Endodermal cell (in vitro differentiated cells): ENCODE results near the gene OR2T33. TPM values are rescaled to one million over a fixed set of nuclear protein-coding genes. Genes with fewer than 3 reads are reported as not detected.
A peak's percentile ranks its signal among the peaks of the same experiment; 100 is the strongest.
"Not testable (repeated sequence)": the region's sequence is repeated elsewhere in the genome, so short reads cannot be mapped to it uniquely, and the experiment has no call there.

Experiments
- DNase-seq: peaks from one replicate; pipeline ENCODE4 v3.0.0-alpha.2; 2017
- H3K27ac ChIP-seq: 2 replicates; pipeline ENCODE4 v1.5.1; 2013; ENCODE audit warnings: mild to moderate bottlenecking, low read depth, low read length, moderate library complexity
- H3K27me3 ChIP-seq: 2 replicates; pipeline ENCODE4 v1.6.1; 2013; ENCODE audit warnings: mild to moderate bottlenecking, low read length, moderate library complexity; ENCODE audit not compliant: insufficient read depth, control insufficient read depth, poor library complexity, severe bottlenecking
- H3K36me3 ChIP-seq: 2 replicates; pipeline ENCODE4 v1.7.0; 2013; ENCODE audit warnings: mild to moderate bottlenecking, low read length, moderate library complexity; ENCODE audit not compliant: control insufficient read depth, insufficient read depth
- H3K4me1 ChIP-seq: one replicate; pipeline ENCODE4 v1.7.0; 2013; ENCODE audit warnings: low read length; ENCODE audit not compliant: control insufficient read depth, insufficient read depth
- H3K4me3 ChIP-seq: 2 replicates; pipeline ENCODE4 v1.5.1; 2013; ENCODE audit warnings: mild to moderate bottlenecking, low read length, moderate library complexity
- H3K9ac ChIP-seq: 2 replicates; pipeline ENCODE4 v1.6.1; 2013; ENCODE audit warnings: mild to moderate bottlenecking, low read length, moderate library complexity; ENCODE audit not compliant: poor library complexity, severe bottlenecking; ENCODE audit errors: extremely low read depth
- H3K9me3 ChIP-seq: 2 replicates; pipeline ENCODE4 v1.6.1; 2013; ENCODE audit warnings: mild to moderate bottlenecking, low read length, moderate library complexity; ENCODE audit not compliant: control insufficient read depth
- H3K27ac Mint-ChIP-seq: 2 replicates; pipeline ENCODE4 v1.8.0; 2020; ENCODE audit warnings: mixed read lengths
- H3K27me3 Mint-ChIP-seq: 2 replicates; pipeline ENCODE4 v1.8.0; 2021; ENCODE audit warnings: mild to moderate bottlenecking, mixed read lengths; ENCODE audit not compliant: insufficient read depth
- H3K36me3 Mint-ChIP-seq: 2 replicates; pipeline ENCODE4 v1.8.0; 2020; ENCODE audit warnings: low read depth, mixed read lengths
- H3K4me1 Mint-ChIP-seq: 2 replicates; pipeline ENCODE4 v1.8.0; 2020; ENCODE audit warnings: mixed read lengths
- H3K4me3 Mint-ChIP-seq: 2 replicates; pipeline ENCODE4 v1.8.0; 2020; ENCODE audit warnings: mild to moderate bottlenecking, moderate library complexity, mixed read lengths
- H3K9me3 Mint-ChIP-seq: 2 replicates; pipeline ENCODE4 v1.8.0; 2020; ENCODE audit warnings: mild to moderate bottlenecking, mixed read lengths
- CTCF ChIP-seq: fragments of 200-600 bp; sonication (generic); conservative IDR thresholded peaks from 2 replicates; pipeline ENCODE4 v1.5.0; 2021; ENCODE audit warnings: antibody characterized with exemption, mild to moderate bottlenecking
- WGBS, 2 experiments: methylation state at CpG; one replicate each; pipeline versions ENCODE4 v1.1.5 to v1.1.7; 2013; ENCODE audit warnings: missing lambda C conversion rate in 2 of 2, mixed read lengths in 1 of 2; ENCODE audit not compliant: insufficient coverage in 1 of 2, insufficient read length in 1 of 2; 5-methylcytosine and 5-hydroxymethylcytosine counted together
- total RNA-seq, 2 donors: library from RNA; stranded (reverse); fragmentation: NEBNext Ultra II Directional in 1 of 2; extraction: Animal tissue kit (Norgen Biotek cat#: 25700) in 1 of 2; gene quantifications; 2 replicates in 1 of 2; 3 replicates in 1 of 2; pipeline ENCODE4 v1.2.1, GENCODE V29; 2021

Gene OR2T33
- total RNA-seq, 2 donors from 2014 or later, result not detected

DNA sequence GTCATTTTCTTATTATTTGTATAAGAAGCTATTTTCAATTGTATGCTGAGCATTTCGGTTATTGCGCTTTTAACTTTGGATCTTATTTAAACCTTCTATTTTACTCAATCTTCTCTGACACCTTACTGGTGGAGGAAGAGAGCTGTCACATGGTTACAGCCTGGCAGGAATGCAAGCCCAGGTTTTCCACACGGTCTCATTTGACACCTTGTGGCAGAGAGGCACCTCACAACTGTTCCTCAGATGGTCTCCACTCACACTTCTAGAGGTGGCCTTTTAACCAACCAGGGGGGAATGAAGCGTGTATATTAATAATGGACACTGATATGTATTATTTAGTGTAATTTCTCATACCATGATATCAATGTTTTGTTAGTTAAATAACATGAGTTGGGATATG lies 9.6 kb downstream of the OR2T33 start:
- H3K9me3 Mint-ChIP-seq, result peaks cover 73% of the 10 kb centered on the region

DNA sequence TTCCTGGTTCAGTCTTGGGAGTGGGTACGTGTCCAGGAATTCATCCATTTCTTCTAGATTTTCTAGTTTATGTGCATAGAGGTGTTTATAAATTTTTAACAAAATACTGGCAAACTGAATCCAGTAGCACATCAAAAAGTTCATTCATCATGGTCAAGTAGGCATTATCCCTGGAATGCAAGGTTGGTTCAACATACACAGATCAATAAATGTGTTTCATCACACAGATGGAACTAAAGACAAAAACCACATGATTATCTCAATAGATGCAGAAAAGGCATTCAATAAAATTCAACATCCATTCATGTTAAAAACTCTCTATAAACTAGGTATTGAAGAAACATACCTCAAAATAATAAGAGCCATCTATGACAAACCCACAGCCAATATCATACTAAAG lies 18.5 kb downstream of the OR2T33 start:
- H3K9me3 Mint-ChIP-seq, result peaks cover 63% of the 10 kb centered on the region
- H3K4me3 Mint-ChIP-seq, H3K4me3 ChIP-seq, H3K4me1 ChIP-seq, H3K9ac ChIP-seq, H3K4me1 Mint-ChIP-seq, DNase-seq, H3K36me3 Mint-ChIP-seq, H3K27ac Mint-ChIP-seq, H3K27me3 Mint-ChIP-seq, H3K27ac ChIP-seq, H3K36me3 ChIP-seq, H3K27me3 ChIP-seq: not testable (repeated sequence)
- H3K9me3 ChIP-seq, result peaks cover 53% of the 10 kb centered on the region
- 67 to 71% methylated on average over 1 of the region's 1 CpG for WGBS, 2 experiments

More for the DNA sequence above, 9.6 kb downstream of the OR2T33 start:
- peaks cover 66% of the 10 kb centered on the region for H3K9me3 ChIP-seq
- DNase-seq, result no peak
- Mint-ChIP-seq H3K27me3 (no peaks in the 10 kb centered on the region), H3K4me3 (no peak overlapping the region), H3K4me1 (no peaks in the 10 kb centered on the region), H3K27ac (no peak overlapping the region), H3K36me3 (no peaks in the 10 kb centered on the region)
- no peaks in the 10 kb centered on the region for H3K36me3 ChIP-seq
- H3K27me3 ChIP-seq, result no peaks in the 10 kb centered on the region
- H3K4me1 ChIP-seq, result no peaks in the 10 kb centered on the region
- H3K27ac ChIP-seq, result no peak overlapping the region
- H3K4me3 ChIP-seq, result no peak overlapping the region
- H3K9ac ChIP-seq, result no peak overlapping the region
- 78% methylated on average over 3 of the region's 4 CpGs; no CpG with 5 or more reads in 1 of the 2 experiments for WGBS, 2 experiments
- no peak for TF ChIP-seq CTCF

- Histone ChIP-seq H3K4me3 (no peak overlapping the region), H3K36me3 (no peaks in the 10 kb centered on the region), H3K9ac (no peak overlapping the region), H3K9me3 (peaks cover 86% of the 10 kb centered on the region), H3K4me1 (no peaks in the 10 kb centered on the region), H3K27me3 (no peaks in the 10 kb centered on the region), H3K27ac (no peak overlapping the region)
- WGBS, 2 experiments, result 26 to 51% methylated on average over 6 to 14 of the region's 14 CpGs
- peak; percentile 74 for TF ChIP-seq CTCF
- peak; percentile 56 for DNase-seq
- H3K27ac Mint-ChIP-seq, result no peak overlapping the region
- H3K9me3 Mint-ChIP-seq, result peaks cover 74% of the 10 kb centered on the region
- H3K4me1 Mint-ChIP-seq, result no peaks in the 10 kb centered on the region
- no peak overlapping the region for H3K4me3 Mint-ChIP-seq
- no peaks in the 10 kb centered on the region for H3K36me3 Mint-ChIP-seq
- no peaks in the 10 kb centered on the region for H3K27me3 Mint-ChIP-seq
Observed at GRCh38 chr1:248243204-248243603, 34.6 kb downstream of the OR2T33 start.

- Mint-ChIP-seq H3K9me3 (peaks cover 84% of the 10 kb centered on the region), H3K27me3 (no peaks in the 10 kb centered on the region), H3K27ac (no peak overlapping the region), H3K4me1 (no peaks in the 10 kb centered on the region), H3K36me3 (peaks cover 3% of the 10 kb centered on the region), H3K4me3 (no peak overlapping the region)
- DNase-seq, result no peak
- H3K27me3 ChIP-seq, result no peaks in the 10 kb centered on the region
- no peak overlapping the region for H3K9ac ChIP-seq
- H3K4me3 ChIP-seq, result no peak overlapping the region
- TF ChIP-seq CTCF, result no peak
- H3K36me3 ChIP-seq, result no peaks in the 10 kb centered on the region
- H3K4me1 ChIP-seq, result no peaks in the 10 kb centered on the region
- peaks cover 85% of the 10 kb centered on the region for H3K9me3 ChIP-seq
- 75 to 89% methylated on average over 9 of the region's 9 CpGs for WGBS, 2 experiments
- H3K27ac ChIP-seq, result no peak overlapping the region
Observed at GRCh38 chr1:248239478-248239877, 38.3 kb downstream of the OR2T33 start.
